ENCODE measurements around the gene LHX1. TPM values are rescaled to one million over a fixed set of nuclear protein-coding genes. Genes with fewer than 3 reads are reported as not detected.

LHX1 gene
- polyA plus RNA-seq, 1 donor (not counting 4 experiments of a cell fraction or from before 2014, with no cell fraction given) = 0.35 TPM

DNA sequence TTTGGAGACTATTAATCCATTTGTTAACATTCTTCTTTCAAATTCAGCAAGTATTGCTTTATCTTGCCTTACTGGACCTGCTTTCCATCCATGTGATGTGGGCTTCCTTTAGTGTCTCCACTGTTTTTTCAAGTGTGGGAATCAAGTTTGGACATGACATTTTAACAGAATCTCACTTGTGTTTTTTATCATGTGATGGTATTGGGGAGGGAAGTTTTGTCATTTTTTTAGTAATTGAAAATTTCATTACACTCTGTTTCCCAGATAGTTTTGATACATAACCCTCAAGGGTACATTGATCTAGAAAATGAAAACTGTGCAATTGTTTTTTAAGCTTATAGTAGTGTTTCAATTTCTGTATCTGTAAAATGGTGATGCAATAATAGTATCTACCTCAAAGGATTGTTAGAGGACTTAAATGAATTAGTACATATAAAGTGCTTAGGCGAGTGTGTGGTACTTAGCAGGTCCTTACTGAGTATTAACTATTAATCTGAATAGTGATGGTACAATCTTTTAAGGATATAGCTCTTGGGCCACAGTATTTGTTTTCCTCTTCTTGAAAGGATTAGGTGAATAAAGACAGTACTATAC, 38.7 kb downstream of the LHX1 start:
- FAIRE-seq = no peak
- no peaks in the 10 kb centered on the region for H3K27me3 ChIP-seq (ENCODE audit: control insufficient read depth, extremely low read depth, insufficient read depth, low read length)
- dilution Hi-C loops (cut with MboI; ENCODE audit: extremely low pct_ligation_motif_present, low sequenced_read_pairs) = no loop called here
- H3K79me2 ChIP-seq (ENCODE audit: control insufficient read depth, insufficient read depth, low read length) = peaks cover 43% of the 10 kb centered on the region
- no peak overlapping the region for H3K9ac ChIP-seq (ENCODE audit: control insufficient read depth, extremely low read depth, insufficient read depth, low read length)
- TF ChIP-seq EZH2 (IDR thresholded peaks at IDR 0.05; ENCODE audit: low read length) = no peak
- TF ChIP-seq, protein P1, sequence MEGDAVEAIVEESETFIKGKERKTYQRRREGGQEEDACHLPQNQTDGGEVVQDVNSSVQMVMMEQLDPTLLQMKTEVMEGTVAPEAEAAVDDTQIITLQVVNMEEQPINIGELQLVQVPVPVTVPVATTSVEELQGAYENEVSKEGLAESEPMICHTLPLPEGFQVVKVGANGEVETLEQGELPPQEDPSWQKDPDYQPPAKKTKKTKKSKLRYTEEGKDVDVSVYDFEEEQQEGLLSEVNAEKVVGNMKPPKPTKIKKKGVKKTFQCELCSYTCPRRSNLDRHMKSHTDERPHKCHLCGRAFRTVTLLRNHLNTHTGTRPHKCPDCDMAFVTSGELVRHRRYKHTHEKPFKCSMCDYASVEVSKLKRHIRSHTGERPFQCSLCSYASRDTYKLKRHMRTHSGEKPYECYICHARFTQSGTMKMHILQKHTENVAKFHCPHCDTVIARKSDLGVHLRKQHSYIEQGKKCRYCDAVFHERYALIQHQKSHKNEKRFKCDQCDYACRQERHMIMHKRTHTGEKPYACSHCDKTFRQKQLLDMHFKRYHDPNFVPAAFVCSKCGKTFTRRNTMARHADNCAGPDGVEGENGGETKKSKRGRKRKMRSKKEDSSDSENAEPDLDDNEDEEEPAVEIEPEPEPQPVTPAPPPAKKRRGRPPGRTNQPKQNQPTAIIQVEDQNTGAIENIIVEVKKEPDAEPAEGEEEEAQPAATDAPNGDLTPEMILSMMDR (optimal IDR thresholded peaks at IDR 0.05 in 1 of 3, IDR thresholded peaks at IDR 0.05 in 1 of 3, conservative IDR thresholded peaks at IDR 0.05 in 1 of 3; ENCODE audit: extremely low read depth in 1 of 3, insufficient read depth in 2 of 3, low read length in 3 of 3) = no peak
- no peak for DNase-seq (ENCODE audit: low read depth, low spot score)
- H3K36me3 ChIP-seq (ENCODE audit: control insufficient read depth in 2 of 2, extremely low read depth in 1 of 2, insufficient read depth in 2 of 2, low read length in 2 of 2) = no peaks in the 10 kb centered on the region
- H3K4me3 ChIP-seq (ENCODE audit: control insufficient read depth in 2 of 3, extremely low read depth in 1 of 3, insufficient read depth in 2 of 3, low read depth in 1 of 3, low read length in 3 of 3) = no peak overlapping the region
- H2AFZ ChIP-seq (ENCODE audit: control insufficient read depth, low read length) = no peak overlapping the region
- peaks cover 35% of the 10 kb centered on the region for H3K4me1 ChIP-seq (ENCODE audit: control insufficient read depth, extremely low read depth, insufficient read depth, low read length)
- no peaks in the 10 kb centered on the region for H3K9me3 ChIP-seq (ENCODE audit: control insufficient read depth, low read depth, low read length)
- no peaks in the 10 kb centered on the region for H3K9me1 ChIP-seq (ENCODE audit: control insufficient read depth, extremely low read depth, insufficient read depth, low read length)
- no peak overlapping the region for H3K4me2 ChIP-seq (ENCODE audit: control insufficient read depth, extremely low read depth, insufficient read depth, low read depth, low read length)
- no peaks in the 10 kb centered on the region for H4K20me1 ChIP-seq (ENCODE audit: control insufficient read depth, extremely low read depth, insufficient read depth, low read length)
- H3K27ac ChIP-seq (ENCODE audit: control insufficient read depth, insufficient read depth, low read length) = no peak overlapping the region

DNA sequence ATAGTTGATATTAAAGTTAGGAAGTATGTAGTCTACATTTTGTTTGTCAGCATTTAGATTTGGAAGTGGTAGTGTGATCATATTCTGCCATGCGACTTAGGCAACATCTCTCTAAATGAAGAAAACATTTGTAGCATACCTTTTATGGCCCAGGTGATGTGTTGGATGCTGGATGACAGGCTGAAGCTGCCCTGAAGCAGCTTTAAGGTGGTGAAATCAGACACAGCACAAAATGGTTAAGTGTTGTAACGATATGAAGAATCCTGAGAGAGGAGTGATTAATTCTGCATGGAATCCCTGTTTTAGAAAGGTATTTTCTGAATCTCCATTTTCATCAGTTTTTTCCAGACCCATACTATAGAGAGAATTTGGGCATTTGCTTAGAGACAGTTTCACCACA, 39.8 kb downstream of the LHX1 start:
- H3K79me2 ChIP-seq (ENCODE audit: control insufficient read depth, insufficient read depth, low read length) = peaks cover 41% of the 10 kb centered on the region
- no peaks in the 10 kb centered on the region for H3K9me3 ChIP-seq (ENCODE audit: control insufficient read depth, low read depth, low read length)
- H3K4me2 ChIP-seq (ENCODE audit: control insufficient read depth, extremely low read depth, insufficient read depth, low read depth, low read length) = no peak overlapping the region
- H3K27me3 ChIP-seq (ENCODE audit: control insufficient read depth, extremely low read depth, insufficient read depth, low read length) = no peaks in the 10 kb centered on the region
- no peak overlapping the region for H3K27ac ChIP-seq (ENCODE audit: control insufficient read depth, insufficient read depth, low read length)
- no peak overlapping the region for H3K4me3 ChIP-seq (ENCODE audit: control insufficient read depth in 2 of 3, extremely low read depth in 1 of 3, insufficient read depth in 2 of 3, low read depth in 1 of 3, low read length in 3 of 3)
- DNase-seq (ENCODE audit: low read depth, low spot score) = no peak
- FAIRE-seq = no peak
- H2AFZ ChIP-seq (ENCODE audit: control insufficient read depth, low read length) = no peak overlapping the region
- peaks cover 29% of the 10 kb centered on the region for H3K4me1 ChIP-seq (ENCODE audit: control insufficient read depth, extremely low read depth, insufficient read depth, low read length)
- dilution Hi-C loops (cut with MboI; ENCODE audit: extremely low pct_ligation_motif_present, low sequenced_read_pairs) = no loop called here
- no peak overlapping the region for H3K9ac ChIP-seq (ENCODE audit: control insufficient read depth, extremely low read depth, insufficient read depth, low read length)
- H4K20me1 ChIP-seq (ENCODE audit: control insufficient read depth, extremely low read depth, insufficient read depth, low read length) = no peaks in the 10 kb centered on the region
- H3K9me1 ChIP-seq (ENCODE audit: control insufficient read depth, extremely low read depth, insufficient read depth, low read length) = no peaks in the 10 kb centered on the region
- no peaks in the 10 kb centered on the region for H3K36me3 ChIP-seq (ENCODE audit: control insufficient read depth in 2 of 2, extremely low read depth in 1 of 2, insufficient read depth in 2 of 2, low read length in 2 of 2)
- TF ChIP-seq, protein P1 (optimal IDR thresholded peaks at IDR 0.05 in 1 of 3, IDR thresholded peaks at IDR 0.05 in 1 of 3, conservative IDR thresholded peaks at IDR 0.05 in 1 of 3; ENCODE audit: extremely low read depth in 1 of 3, insufficient read depth in 2 of 3, low read length in 3 of 3) = no peak
- TF ChIP-seq EZH2 (IDR thresholded peaks at IDR 0.05; ENCODE audit: low read length) = no peak
